GM12878 (cell line): ENCODE results near the gene C19orf73.

Experiments used
- ATF2 ChIP-seq: IDR thresholded peaks from 2 replicates; pipeline ENCODE4 v1.6.1; 2012; ENCODE audit warnings: low read length, inconsistent platforms
- BHLHE40 ChIP-seq, 2 experiments: fragments of 450-650 bp in 1 of 2; IDR thresholded peaks; 2 replicates each; pipeline ENCODE4 v1.6.1; 2011 to 2017; ENCODE audit warnings: low read depth in 2 of 2, borderline replicate concordance in 1 of 2, improper control_type of control experiment in 1 of 2, low read length in 1 of 2, mild to moderate bottlenecking in 1 of 2
- CEBPZ ChIP-seq: fragments of 150-350 bp; IDR thresholded peaks from 2 replicates; pipeline ENCODE4 v1.6.1; 2016; ENCODE audit warnings: low read depth, low read length
- FOXM1 ChIP-seq: IDR thresholded peaks from 2 replicates; pipeline ENCODE4 v1.6.1; 2012; ENCODE audit warnings: low read depth, mild to moderate bottlenecking, inconsistent platforms, low read length, moderate library complexity
- JUND ChIP-seq: IDR thresholded peaks from 2 replicates; pipeline ENCODE4 v1.6.1; 2012; ENCODE audit warnings: low read depth, mild to moderate bottlenecking, low read length, improper control_type of control experiment, moderate library complexity
- POLR2AphosphoS5 ChIP-seq: IDR thresholded peaks from 2 replicates; pipeline ENCODE4 v1.6.1; 2011; ENCODE audit warnings: mild to moderate bottlenecking, low read length, inconsistent platforms
- REST ChIP-seq: IDR thresholded peaks from 2 replicates; pipeline ENCODE4 v1.6.1; 2012; ENCODE audit warnings: mild to moderate bottlenecking, low read depth, low read length
- SP1 ChIP-seq: IDR thresholded peaks from one replicate; pipeline ENCODE4 v1.6.1; 2011; ENCODE audit warnings: low read depth, low read length
- SREBF2 ChIP-seq: IDR thresholded peaks from 2 replicates; pipeline ENCODE4 v1.6.1; 2012; ENCODE audit warnings: mild to moderate bottlenecking, low read length
- TAF1 ChIP-seq: IDR thresholded peaks from 2 replicates; pipeline ENCODE4 v1.6.1; 2011; ENCODE audit warnings: mild to moderate bottlenecking, low read depth, low read length, borderline replicate concordance
- TCF12 ChIP-seq: IDR thresholded peaks from 2 replicates; pipeline ENCODE4 v1.6.1; 2011; ENCODE audit warnings: low read depth, mild to moderate bottlenecking, low read length
- YBX1 ChIP-seq: fragments of 450-650 bp; IDR thresholded peaks from 2 replicates; pipeline ENCODE4 v1.6.1; 2016; ENCODE audit warnings: antibody characterized with exemption
- TF ChIP-seq, protein P1 (sequence below), 3 experiments: IDR thresholded peaks in 2 of 3; conservative IDR thresholded peaks in 1 of 3; 2 replicates each; pipeline ENCODE4 v1.5.1; 2011; ENCODE audit warnings: low read depth in 3 of 3, low read length in 3 of 3, mild to moderate bottlenecking in 3 of 3, control low read depth in 2 of 3, moderate library complexity in 2 of 3, inconsistent platforms in 1 of 3, mixed read lengths in 1 of 3; ENCODE audit not compliant: control insufficient read depth in 2 of 3, insufficient read depth in 1 of 3; ENCODE audit errors: extremely low read depth in 1 of 3
- TF ChIP-seq, protein P2 (sequence below): IDR thresholded peaks from 2 replicates; pipeline ENCODE4 v1.6.1; 2012; ENCODE audit warnings: low read depth, low read length, improper control_type of control experiment

- TF ChIP-seq FOXM1 = no peak
- no peak for TF ChIP-seq TCF12
- no peak for TF ChIP-seq CEBPZ
- TF ChIP-seq, protein P1, sequence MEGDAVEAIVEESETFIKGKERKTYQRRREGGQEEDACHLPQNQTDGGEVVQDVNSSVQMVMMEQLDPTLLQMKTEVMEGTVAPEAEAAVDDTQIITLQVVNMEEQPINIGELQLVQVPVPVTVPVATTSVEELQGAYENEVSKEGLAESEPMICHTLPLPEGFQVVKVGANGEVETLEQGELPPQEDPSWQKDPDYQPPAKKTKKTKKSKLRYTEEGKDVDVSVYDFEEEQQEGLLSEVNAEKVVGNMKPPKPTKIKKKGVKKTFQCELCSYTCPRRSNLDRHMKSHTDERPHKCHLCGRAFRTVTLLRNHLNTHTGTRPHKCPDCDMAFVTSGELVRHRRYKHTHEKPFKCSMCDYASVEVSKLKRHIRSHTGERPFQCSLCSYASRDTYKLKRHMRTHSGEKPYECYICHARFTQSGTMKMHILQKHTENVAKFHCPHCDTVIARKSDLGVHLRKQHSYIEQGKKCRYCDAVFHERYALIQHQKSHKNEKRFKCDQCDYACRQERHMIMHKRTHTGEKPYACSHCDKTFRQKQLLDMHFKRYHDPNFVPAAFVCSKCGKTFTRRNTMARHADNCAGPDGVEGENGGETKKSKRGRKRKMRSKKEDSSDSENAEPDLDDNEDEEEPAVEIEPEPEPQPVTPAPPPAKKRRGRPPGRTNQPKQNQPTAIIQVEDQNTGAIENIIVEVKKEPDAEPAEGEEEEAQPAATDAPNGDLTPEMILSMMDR (IDR thresholded peaks at IDR 0.05 in 2 of 3, conservative IDR thresholded peaks at IDR 0.05 in 1 of 3; ENCODE audit: control insufficient read depth in 2 of 3, extremely low read depth in 1 of 3, insufficient read depth in 1 of 3, low read depth in 3 of 3, low read length in 3 of 3) = peak in 2 of 3 experiments; percentile 12 to 34; a peak in 2 of 6 replicates
- TF ChIP-seq SP1 = no peak
- no peak for TF ChIP-seq POLR2AphosphoS5
- no peak for TF ChIP-seq YBX1
- TF ChIP-seq SREBF2 = no peak
- TF ChIP-seq BHLHE40 (IDR thresholded peaks at IDR 0.05; ENCODE audit: borderline replicate concordance in 1 of 2, low read depth in 2 of 2, low read length in 1 of 2) = no peak
- TF ChIP-seq ATF2 = no peak
- TF ChIP-seq, protein P2, sequence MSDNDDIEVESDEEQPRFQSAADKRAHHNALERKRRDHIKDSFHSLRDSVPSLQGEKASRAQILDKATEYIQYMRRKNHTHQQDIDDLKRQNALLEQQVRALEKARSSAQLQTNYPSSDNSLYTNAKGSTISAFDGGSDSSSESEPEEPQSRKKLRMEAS = no peak
- TF ChIP-seq REST = no peak
- TF ChIP-seq JUND = no peak
- no peak for TF ChIP-seq TAF1
Observed at GRCh38 chr19:49073514-49074378, 45.2 kb downstream of the C19orf73 start.
